HG03439 (cell line): ENCODE data around the gene UPK3B.
A peak's percentile ranks its signal among the peaks of the same experiment; 100 is the strongest.
"Not testable (repeated sequence)": the region's sequence is repeated elsewhere in the genome, so short reads cannot be mapped to it uniquely, and the experiment has no call there.

Experiments used
- ATAC-seq: cut with Tn5 transposase; IDR thresholded peaks from one replicate; pipeline ENCODE4 v1.9.1; 2021; ENCODE audit warnings: mild to moderate bottlenecking, moderate library complexity; ENCODE audit not compliant: unreplicated experiment

UPK3B gene

GRCh38 chr7:76512941-76513816, 2.8 kb downstream of the UPK3B start:
- no peak for ATAC-seq

DNA sequence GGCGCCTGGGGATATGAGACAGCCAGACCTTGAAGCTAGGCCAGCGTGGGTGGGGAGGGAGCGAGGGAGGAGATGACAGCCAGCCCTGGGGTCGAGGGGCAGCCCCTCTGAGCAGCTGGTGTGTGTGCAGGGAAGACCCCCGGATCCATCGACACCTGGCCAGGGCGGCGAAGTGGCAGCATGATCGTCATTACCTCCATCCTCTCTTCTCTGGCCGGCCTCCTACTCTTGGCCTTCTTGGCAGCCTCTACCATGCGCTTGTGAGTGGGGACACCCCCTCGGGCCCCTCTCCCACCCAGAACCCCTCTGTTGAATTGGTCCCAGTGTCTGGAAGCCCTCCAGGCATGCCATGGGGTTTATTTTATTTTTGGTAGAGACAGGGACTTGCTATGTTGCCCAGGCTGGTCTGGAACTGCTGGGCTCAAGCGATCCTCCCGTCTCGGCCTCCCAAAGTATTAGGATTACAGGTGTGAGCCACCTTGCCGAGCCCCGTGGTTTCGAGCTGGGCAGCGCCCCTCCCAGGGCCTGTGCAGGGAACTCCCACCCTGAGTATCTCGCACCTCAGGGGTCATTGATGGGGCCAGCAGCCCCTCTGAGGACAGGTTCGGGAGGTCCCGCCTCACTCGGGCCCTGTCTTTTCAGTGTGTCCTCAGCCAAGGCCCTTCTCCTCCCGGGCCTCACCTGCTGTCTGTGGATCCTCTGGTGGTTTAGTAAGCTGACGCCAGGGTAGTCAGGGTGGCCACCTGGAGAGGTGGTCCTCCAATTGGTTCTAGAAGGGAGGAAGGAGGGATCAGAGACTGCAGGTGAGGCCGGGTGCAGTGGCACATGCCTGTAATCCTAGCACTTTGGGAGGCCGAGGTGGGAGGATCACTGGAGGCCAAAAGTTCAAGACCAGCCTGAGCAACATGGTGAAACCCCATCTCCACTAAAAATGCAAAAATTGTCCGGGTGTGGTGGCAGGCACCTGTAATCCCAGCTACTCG, 3.8 kb downstream of the UPK3B start:
- ATAC-seq: no peak

GRCh38 chr7:76514926-76515771, 4.8 kb downstream of the UPK3B start:
- ATAC-seq: no peak

- ATAC-seq: no peak
These were observed 5.7 kb downstream of the UPK3B start for GRCh38 chr7:76515999-76516443.

DNA sequence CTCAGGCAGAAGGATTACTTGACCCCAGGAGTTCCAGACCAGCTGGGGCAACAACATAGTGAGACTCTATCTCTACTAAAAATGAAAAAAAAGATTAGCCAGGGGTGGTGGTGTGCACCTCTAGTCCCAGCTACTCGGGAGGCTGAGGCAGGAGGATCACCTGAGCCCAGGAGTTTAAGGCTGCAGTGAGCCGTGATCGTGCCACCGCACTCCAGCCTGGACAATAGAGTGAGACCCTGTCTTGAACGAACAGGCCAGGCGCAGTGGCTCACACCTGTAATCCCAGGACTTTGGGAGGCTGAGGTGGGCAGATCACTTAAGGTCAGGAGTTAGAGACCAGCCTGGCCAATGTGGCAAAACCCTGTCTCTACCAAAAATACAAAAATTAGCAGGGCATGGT, 6.6 kb downstream of the UPK3B start:
- ATAC-seq: not testable (repeated sequence)

GRCh38 chr7:76526183-76526582, 15.8 kb downstream of the UPK3B start:
- ATAC-seq: not testable (repeated sequence)

DNA sequence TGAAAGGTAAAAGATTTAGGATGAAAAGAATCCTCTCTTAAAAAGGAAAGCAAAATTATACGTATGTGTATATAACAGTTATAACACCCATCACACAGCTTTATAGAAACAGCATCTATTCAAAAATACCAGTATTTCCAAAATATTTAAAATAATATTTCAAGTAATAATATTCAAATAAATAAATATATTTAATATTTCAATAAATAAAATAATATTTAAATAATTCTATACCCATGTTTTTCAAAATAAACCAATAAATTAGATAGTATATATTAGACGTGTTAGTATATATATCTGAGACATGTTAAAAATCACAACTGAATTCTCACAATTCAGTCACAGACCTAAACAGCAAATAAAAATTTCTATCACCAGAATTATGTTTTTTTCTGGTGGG, 21.3 kb downstream of the UPK3B start:
- ATAC-seq: not testable (repeated sequence)

DNA sequence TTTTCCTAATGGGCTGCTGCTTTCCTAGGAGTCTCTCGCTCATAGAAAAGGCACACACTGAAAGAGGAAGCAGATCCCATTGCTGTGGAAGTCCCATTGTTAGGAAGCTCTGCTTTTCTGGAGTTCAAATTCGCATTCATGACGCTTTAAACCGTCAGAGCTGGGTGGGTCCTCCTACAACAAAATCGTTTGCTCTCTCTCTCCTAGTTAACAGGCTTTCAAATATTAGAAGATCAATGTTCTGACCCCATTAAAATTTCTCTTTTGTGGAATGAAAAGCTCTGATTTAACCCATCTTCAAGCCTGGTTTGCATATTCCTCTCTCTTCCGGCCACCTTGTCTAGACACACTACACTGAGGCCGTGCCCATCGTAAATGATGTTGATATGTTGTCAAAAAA, 32.8 kb downstream of the UPK3B start, which contains the start of gene SPDYE16:
TSS of gene SPDYE16 (minus strand) at position 101 of the 400 bp plus-strand sequence. CDS start 1,838 bp downstream, outside the sequence.
- ATAC-seq: not testable (repeated sequence)

DNA sequence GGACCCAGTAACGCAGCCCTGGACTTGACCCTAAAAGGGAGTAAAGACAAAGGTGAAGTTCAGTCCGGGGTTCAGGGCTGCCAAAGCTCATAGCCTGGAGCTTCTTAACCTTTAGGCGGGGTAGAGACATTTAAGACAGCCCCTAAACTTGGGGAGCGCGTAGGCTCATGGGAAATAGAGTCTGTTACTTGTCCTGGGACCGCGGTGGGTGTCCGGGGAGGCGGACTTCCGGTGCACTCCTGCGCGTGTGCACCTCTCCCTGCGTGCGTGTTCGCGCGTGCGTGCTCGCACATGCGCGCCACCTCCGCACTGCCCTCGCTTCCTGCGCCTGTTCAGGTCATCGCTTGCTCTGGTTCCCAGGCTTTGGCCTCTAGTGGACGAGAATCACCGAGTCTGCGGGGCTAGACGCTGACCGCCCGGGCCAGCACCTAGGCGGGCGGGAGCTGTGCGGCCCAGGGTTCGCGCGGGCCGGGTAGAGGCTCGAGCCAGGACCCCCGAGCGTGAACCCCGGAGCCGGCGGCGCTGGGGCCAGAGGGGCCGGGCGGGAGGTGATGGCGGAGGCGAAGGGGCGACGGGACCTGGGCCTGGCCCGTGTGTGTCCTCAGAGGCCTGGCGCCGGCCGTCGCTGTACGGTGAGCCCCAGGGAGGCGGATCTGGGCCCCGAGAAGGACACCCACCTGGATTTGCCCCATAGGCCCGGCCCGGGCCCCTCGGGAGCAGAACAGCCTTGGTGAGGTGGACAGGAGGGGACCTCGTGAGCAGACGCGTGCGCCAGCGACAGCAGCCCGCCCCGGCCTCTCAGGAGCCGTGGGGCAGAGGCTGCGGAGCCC, 38.9 kb downstream of the UPK3B start:
- peak; percentile 100 for ATAC-seq

GRCh38 chr7:76549855-76550248, 39.5 kb downstream of the UPK3B start:
- not testable (repeated sequence) for ATAC-seq

DNA sequence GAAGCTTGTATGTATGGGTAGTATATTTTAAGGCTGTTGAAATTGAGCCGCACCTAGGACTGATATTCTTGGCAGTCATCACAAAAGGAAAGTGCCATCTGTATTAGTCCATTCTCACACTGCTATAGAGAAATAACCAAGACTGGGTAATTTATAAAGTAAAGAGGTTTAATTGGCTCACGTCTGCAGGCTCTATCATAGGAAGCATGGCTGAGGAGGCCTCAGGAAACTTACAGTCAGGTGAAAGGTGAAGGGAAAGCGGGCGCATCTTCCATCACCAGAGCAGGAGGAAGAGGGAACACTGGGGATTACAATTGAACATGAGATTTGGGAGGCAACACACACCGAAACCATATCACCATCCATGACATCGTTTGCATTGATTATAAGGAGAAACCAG, 41.6 kb downstream of the UPK3B start:
- ATAC-seq: not testable (repeated sequence)

DNA sequence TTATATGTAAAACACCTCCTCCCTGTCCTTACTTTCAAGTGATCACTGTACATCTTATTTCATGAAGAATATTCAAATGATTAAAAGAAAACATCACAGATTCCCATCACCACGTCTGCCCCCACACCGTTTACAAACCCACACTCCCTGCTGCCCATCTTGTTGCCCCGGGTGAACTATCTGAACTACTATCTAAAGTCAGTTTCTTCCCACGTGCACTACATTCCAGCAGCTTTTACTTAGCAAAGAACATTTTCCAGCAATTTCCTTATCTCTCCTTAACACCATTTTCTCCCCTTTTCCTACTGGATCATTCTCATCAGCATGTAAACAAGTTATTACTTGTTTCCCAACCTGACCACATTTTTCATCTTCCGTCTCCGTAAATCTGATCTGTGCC, 49.3 kb downstream of the UPK3B start:
- not testable (repeated sequence) for ATAC-seq

DNA sequence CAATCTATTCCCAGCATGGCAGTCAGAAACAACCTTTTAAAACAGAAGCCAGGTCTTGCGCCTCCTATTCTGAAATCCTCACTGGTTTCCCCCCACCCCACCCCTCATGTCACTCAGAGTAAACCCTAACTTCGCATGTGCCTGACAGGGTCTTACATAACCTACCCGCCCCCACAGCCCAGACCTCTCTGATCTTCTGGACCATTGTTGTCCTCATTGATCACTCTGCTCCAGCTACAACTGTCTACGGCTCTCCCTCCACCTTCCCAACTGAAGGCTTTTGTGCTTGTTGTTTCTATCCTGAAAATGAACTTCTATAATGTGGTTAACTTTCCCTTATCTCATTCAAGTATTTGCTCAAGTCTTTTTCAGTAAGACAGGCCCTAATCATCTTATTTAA, 49.8 kb downstream of the UPK3B start:
- ATAC-seq: not testable (repeated sequence)

DNA sequence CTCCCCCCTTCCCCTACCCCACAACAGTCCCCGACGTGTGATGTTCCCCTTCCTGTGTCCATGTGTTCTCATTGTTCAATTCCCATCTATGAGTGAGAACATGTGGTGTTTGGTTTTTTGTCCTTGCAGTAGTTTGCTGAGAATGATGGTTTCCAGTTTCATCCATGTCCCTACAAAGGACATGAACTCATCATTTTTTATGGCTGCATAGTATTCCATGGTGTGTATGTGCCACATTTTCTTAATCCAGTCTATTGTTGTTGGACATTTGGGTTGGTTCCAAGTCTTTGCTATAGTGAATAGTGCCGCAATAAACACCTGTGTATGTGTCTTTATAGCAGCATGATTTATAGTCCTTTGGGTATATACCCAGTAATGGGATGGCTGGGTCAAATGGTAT, 51.0 kb downstream of the UPK3B start:
- not testable (repeated sequence) for ATAC-seq

GRCh38 chr7:76565001-76565400, 54.6 kb downstream of the UPK3B start:
- ATAC-seq: not testable (repeated sequence)
